Neutrophil (primary cell): Measurements from ENCODE around the gene DOCK9.

Source experiments
- H3K27ac ChIP-seq: fragments of 200-600 bp; sonication (generic); 2 replicates; pipeline ENCODE4 v1.5.1; 2016; ENCODE audit warnings: mild to moderate bottlenecking, moderate library complexity
- H3K27me3 ChIP-seq: fragments of 200-600 bp; sonication (generic); 2 replicates; pipeline ENCODE4 v1.6.0; 2016; ENCODE audit warnings: mild to moderate bottlenecking
- H3K36me3 ChIP-seq: fragments of 200-600 bp; sonication (generic); 2 replicates; pipeline ENCODE4 v1.5.1; 2017
- H3K4me1 ChIP-seq, 2 experiments: fragments of 200-600 bp in 1 of 2; sonication (generic) in 1 of 2; 1 replicate in 1 of 2; 2 replicates in 1 of 2; pipeline versions ENCODE4 v1.5.1 to v1.6.1; 2013 to 2016; ENCODE audit warnings: low read depth in 1 of 2, low read length in 1 of 2, mild to moderate bottlenecking in 1 of 2, moderate library complexity in 1 of 2; ENCODE audit not compliant: control insufficient read depth in 1 of 2, insufficient read depth in 1 of 2
- H3K4me3 ChIP-seq, 2 experiments: fragments of 200-600 bp in 1 of 2; sonication (generic) in 1 of 2; 1 replicate in 1 of 2; 2 replicates in 1 of 2; pipeline ENCODE4 v1.5.1; 2013 to 2016; ENCODE audit warnings: low read depth in 1 of 2, low read length in 1 of 2, mild to moderate bottlenecking in 1 of 2, moderate library complexity in 1 of 2
- H3K9me3 ChIP-seq: fragments of 200-600 bp; sonication (generic); 2 replicates; pipeline ENCODE4 v1.5.1; 2016
- TF ChIP-seq, protein P1 (sequence below): fragments of 200-600 bp; sonication (generic); IDR thresholded peaks from 2 replicates; pipeline ENCODE4 v1.5.1; 2016; ENCODE audit warnings: antibody characterized with exemption

DOCK9 gene

DNA sequence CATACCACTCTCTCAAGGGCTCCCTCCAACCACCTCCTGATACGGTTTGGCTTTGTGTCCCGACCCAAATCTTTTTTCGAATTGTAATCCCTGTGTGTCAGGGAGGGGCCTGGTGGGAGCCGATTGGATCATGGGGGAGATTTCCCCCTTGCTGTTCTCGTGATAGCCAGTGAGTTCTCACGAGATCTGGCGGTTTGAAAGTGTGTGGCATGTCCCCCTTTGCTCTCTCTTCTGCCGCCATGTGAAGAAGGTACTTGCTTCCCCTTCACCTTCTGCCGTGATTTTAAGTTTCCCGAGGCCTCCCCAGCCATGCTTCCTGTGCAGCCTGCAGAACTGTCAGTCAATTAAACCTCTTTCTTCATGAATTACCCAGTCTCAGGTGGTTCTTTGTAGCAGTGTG lies 190.7 kb downstream of the DOCK9 start:
- TF ChIP-seq, protein P1, sequence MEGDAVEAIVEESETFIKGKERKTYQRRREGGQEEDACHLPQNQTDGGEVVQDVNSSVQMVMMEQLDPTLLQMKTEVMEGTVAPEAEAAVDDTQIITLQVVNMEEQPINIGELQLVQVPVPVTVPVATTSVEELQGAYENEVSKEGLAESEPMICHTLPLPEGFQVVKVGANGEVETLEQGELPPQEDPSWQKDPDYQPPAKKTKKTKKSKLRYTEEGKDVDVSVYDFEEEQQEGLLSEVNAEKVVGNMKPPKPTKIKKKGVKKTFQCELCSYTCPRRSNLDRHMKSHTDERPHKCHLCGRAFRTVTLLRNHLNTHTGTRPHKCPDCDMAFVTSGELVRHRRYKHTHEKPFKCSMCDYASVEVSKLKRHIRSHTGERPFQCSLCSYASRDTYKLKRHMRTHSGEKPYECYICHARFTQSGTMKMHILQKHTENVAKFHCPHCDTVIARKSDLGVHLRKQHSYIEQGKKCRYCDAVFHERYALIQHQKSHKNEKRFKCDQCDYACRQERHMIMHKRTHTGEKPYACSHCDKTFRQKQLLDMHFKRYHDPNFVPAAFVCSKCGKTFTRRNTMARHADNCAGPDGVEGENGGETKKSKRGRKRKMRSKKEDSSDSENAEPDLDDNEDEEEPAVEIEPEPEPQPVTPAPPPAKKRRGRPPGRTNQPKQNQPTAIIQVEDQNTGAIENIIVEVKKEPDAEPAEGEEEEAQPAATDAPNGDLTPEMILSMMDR, result no peak
- H3K4me1 ChIP-seq, result no peaks in the 10 kb centered on the region
- no peaks in the 10 kb centered on the region for H3K36me3 ChIP-seq
- no peaks in the 10 kb centered on the region for H3K9me3 ChIP-seq
- no peak overlapping the region for H3K4me3 ChIP-seq
- H3K27ac ChIP-seq, result no peak overlapping the region
- peaks cover 30% of the 10 kb centered on the region for H3K27me3 ChIP-seq

GRCh38 chr13:98786023-98786422 lies 191.8 kb downstream of the DOCK9 start:
- Histone ChIP-seq H3K27ac (no peak overlapping the region), H3K27me3 (peaks cover 30% of the 10 kb centered on the region), H3K36me3 (no peaks in the 10 kb centered on the region), H3K4me3 (no peak overlapping the region), H3K4me1 (no peaks in the 10 kb centered on the region), H3K9me3 (no peaks in the 10 kb centered on the region)
- TF ChIP-seq, protein P1, result no peak

- no peak overlapping the region for H3K27ac ChIP-seq
- no peaks in the 10 kb centered on the region for H3K9me3 ChIP-seq
- peaks cover 30% of the 10 kb centered on the region for H3K27me3 ChIP-seq
- no peaks in the 10 kb centered on the region for H3K36me3 ChIP-seq
- no peak overlapping the region for H3K4me3 ChIP-seq
- TF ChIP-seq, protein P1, result no peak
- H3K4me1 ChIP-seq, result no peaks in the 10 kb centered on the region
Observed at GRCh38 chr13:98785405-98785804, 192.5 kb downstream of the DOCK9 start.

GRCh38 chr13:98784666-98785065 lies 193.2 kb downstream of the DOCK9 start:
- Histone ChIP-seq H3K4me1 (no peaks in the 10 kb centered on the region), H3K36me3 (no peaks in the 10 kb centered on the region), H3K27me3 (peaks cover 27% of the 10 kb centered on the region), H3K4me3 (no peak overlapping the region), H3K9me3 (no peaks in the 10 kb centered on the region), H3K27ac (no peak overlapping the region)
- TF ChIP-seq, protein P1, result no peak

DNA sequence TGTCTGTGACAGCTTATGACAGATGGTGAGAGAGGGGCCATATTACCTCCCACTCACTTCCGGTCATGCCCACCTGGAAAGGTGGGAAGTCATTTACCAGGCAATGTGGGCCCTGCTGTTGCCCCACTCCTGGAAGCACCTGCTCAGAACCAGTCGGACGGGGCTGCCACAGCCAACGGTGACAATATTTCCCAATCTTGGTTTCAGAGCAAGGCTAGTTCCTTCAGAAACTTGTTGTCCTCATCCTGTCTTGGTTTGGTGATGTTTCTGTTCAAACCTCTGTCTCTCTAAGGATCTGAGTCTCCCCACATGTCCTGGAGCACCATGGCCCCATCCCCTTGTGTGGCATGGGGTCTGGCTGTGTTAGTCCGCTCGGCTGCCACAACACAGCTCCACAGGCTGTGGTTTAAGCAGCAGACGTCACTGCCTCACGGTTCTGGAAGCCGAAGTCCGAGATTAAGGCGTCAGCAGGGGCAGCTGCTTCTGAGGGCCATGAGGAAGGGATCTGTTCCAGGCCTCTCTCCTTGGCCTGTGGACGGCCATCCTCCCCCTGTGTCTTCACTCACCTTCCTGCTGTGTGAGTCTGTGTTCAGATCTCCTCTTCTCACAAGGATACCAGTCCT lies 193.9 kb downstream of the DOCK9 start:
- Histone ChIP-seq H3K4me3 (no peak overlapping the region), H3K9me3 (no peaks in the 10 kb centered on the region), H3K27me3 (peaks cover 25% of the 10 kb centered on the region), H3K27ac (no peak overlapping the region), H3K4me1 (no peaks in the 10 kb centered on the region), H3K36me3 (no peaks in the 10 kb centered on the region)
- TF ChIP-seq, protein P1, result no peak

- H3K4me3 ChIP-seq, result no peak overlapping the region
- TF ChIP-seq, protein P1, result no peak
- H3K4me1 ChIP-seq, result no peaks in the 10 kb centered on the region
- H3K27me3 ChIP-seq, result peaks cover 16% of the 10 kb centered on the region
- H3K27ac ChIP-seq, result no peak overlapping the region
- no peaks in the 10 kb centered on the region for H3K9me3 ChIP-seq
- H3K36me3 ChIP-seq, result no peaks in the 10 kb centered on the region
Observed at GRCh38 chr13:98782654-98783053, 195.2 kb downstream of the DOCK9 start.
